Activated T-helper 1 cell treated with anti-CD3 and anti-CD28 coated beads, Interleukin-2, amount 50 U/mL, for 16 hours (primary cell): ENCODE measurements around the gene PRELP.

ENCODE experiments used
- DNase-seq, 2 donors: peaks; one replicate each; pipeline ENCODE4 v3.0.0-alpha.2; 2020; ENCODE audit warnings: low read depth in 1 of 2, low spot score in 1 of 2

PRELP gene

DNA sequence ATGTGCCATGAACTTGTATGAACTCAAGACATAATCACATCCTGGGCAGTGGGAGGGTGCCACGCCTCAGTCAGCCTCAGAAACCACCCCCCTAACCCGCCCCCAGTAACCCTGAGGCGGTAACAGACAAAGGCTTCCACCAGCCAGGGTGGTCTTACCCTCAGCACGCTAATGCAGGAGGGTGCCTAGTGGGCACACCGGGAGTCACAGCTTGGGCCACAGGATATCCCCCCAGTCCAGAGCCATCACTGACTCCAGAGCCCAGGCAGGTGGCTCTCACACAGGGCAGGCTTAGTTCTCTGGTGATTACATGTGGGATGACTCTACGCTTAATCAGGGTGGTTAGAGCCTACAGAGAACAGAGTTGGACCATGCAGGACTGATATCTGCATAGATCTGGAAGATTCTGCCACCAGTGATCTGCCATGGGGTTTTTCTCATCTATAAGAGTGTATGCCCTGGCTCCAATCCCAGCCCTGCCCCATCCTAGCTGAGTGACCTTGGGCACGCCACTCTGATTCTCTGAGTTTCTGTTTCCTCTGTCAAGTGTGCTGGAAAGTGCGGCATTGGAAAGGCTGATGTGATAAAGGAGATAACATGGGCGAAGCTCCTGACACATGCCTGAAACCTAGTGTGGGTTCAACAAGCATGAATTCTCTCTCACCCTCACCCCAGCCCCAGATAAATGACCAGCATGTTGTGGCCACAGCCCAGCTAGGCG, 45.6 kb downstream of the PRELP start:
- DNase-seq, result no peak

DNA sequence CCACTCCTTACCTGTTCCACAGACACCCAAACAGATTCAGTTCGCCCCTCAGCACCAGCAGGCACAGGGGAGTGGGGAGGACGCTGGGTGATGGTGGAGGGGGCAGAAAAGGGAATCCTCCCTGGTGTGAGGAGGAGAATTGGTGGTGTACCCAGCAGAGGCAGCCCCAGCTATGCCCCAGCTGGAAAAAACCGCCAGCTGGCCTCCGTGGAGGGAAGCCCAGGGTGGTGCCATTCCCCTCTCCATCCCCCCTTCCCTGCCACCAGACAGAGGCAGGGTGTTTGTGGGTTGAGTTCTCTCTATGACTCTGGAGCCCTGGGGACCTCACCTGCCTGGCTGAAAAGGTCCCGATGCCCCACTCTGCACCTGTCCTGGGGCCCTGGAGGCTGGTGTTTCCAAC, 46.2 kb downstream of the PRELP start:
- DNase-seq, result no peak

DNA sequence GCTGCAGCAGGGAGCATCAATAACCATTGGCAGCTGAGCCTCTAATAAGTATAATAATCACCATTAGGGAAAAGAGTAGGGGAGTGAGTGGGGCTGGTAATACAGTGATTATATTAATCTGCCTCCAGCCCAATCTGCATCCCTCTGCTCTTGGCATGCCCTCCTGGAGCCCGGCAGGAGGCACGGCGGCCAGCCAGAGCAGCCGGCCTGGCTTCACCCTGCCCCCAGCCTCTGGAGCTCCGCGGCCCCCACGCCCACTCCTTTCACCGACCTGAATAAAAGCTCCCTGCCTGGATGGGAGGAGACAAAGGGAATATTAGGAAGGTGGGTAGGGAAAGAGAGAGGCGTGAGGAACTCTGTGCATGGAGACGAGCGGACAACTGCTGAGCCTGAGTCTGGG, 46.6 kb downstream of the PRELP start:
- DNase-seq, result no peak

DNA sequence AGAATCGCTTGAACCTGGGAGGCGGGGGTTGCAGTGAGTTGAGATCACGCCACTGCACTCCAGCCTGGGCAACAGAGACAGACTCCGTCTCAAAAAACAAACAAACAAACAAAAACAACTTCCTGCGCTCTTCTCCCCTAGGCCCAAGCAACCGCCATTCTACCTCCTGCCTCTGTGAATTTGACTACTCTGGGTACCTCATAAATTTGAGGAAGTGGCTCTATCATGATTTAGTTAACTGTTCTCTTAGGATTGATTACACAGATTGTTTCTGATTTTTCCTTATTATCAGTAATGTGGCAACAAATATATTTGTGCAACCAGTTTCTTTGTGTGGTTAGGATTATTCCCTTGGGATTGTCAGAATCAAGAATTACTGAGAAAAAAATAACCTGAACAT, 48.1 kb downstream of the PRELP start:
- DNase-seq, result no peak

DNA sequence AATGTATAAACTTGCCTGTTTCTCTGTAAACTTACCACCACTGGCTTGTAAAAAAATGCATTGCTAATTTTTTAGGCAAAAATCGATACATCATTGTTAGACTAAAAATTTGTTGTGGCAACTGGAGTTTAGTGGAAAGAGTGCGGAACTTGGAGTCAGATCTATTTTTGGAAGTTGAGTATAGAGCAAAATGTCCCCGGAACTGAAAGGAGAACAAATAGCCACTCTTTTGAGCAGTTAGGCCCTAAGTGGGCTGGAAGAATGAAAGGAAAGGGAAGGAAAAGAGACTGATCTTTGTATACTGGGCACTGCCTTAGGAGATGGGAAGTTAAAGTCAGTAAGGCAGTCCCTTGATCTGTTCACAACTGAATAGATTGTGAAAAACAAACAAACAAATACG, 48.5 kb downstream of the PRELP start:
- DNase-seq, result no peak

DNA sequence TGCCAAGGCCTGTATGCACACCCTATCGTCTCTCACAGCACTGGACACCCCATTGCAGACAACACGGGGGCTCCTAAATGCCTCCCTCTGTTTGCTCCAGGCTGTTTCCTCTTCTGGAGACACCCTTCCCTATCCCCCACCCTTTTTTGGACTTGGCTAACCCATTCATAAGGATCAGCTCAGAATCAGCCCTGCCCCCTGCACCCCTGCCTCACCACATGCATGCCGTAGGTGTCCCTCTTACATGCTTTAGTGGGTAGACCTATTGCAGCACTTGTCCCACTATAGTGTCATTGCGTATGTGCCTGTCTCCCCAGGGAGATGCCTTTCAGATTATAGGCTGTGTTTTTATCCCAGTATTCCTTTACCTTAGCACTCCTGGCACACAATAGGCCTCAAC, 49.2 kb downstream of the PRELP start:
- DNase-seq, result no peak

DNA sequence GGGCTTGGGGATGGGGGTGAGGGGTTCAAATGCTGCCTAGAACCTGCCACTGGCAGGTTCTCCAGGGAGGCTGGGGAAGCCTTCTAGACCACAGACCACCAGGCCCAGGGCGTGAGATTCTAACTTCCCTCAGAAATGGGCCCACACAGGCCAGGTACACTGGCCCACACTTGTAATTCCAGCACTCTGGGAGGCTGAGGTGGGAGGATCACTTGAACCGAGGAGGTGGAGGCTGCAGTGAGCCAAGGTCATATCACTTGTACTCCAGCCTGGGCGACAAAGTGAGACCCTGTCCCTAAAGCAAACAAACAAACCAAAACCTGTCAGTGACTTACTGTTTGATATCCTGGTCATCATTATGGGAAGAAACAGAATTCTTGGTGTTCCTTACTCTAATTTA, 50.1 kb downstream of the PRELP start:
- no peak for DNase-seq

DNA sequence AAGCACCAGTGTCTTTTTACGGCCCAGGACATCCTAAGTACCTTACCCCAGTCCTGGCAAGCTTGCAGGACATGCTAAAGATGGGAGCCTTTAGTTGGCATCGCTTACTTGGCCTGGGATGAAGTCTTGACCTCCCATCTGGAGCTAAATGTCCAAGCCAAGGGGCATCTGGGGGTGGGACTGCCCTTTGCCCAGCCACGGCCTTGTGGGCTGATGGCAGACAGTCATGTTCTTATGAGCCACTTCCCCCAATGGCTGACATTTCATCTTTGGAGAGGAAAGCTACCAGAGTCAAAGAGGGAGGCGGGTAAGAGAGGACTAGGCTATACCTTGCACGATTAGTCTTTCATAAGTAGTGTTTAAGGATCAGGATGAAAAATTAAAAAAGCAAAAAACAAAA, 50.5 kb downstream of the PRELP start:
- no peak for DNase-seq

DNA sequence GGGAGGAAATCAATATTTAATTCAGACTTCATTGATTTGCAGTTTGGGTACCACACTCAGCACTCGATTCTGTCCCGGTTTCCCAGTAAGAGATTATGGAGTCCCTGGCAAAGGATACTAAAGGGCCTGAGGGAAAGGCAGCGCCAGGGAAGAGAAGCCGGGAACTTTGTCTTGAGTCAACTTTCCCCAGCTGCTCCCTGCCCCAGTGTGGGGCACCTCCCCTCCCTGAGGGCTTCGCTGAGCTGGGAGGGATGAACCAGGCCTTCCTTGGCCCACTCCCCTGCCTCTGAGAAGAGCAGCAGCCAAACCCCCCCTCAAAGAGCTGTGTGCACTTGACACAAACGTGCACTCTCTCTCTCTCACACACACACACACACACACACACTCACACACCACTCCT, 51.0 kb downstream of the PRELP start:
- no peak for DNase-seq

DNA sequence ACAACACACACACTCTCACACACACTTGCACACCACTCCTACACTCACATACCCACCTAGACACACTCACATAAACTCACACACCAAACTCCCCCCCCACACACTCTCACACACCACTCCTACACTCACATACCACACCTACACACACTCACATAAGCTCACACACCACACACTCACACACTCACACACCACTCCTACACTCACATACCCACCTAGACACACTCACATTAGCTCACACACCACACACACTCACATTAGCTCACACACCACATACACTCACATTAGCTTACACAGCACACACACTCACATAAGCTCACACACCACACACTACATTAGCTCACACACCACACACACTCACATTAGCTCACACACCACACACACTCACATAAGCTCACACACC, 51.4 kb downstream of the PRELP start:
- no peak for DNase-seq

DNA sequence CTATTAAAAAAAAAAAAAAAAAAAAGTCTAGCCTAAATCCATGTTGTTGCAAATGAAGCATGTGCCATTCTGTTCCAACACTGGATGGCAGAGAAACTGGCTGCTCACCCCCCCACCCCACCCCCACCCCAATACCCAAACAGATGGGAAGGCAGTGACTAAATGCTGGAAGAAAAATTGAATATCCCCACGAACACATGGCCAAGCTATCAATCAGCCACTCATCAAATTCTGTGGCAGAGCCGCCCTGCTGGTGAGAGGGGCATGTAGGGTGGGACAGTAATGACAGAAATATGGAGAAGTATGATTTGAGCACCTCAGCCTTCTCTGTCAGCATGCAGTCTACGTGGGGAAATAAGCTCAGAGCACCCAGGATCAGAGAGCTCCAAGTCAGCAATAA, 52.5 kb downstream of the PRELP start:
- DNase-seq, result no peak

DNA sequence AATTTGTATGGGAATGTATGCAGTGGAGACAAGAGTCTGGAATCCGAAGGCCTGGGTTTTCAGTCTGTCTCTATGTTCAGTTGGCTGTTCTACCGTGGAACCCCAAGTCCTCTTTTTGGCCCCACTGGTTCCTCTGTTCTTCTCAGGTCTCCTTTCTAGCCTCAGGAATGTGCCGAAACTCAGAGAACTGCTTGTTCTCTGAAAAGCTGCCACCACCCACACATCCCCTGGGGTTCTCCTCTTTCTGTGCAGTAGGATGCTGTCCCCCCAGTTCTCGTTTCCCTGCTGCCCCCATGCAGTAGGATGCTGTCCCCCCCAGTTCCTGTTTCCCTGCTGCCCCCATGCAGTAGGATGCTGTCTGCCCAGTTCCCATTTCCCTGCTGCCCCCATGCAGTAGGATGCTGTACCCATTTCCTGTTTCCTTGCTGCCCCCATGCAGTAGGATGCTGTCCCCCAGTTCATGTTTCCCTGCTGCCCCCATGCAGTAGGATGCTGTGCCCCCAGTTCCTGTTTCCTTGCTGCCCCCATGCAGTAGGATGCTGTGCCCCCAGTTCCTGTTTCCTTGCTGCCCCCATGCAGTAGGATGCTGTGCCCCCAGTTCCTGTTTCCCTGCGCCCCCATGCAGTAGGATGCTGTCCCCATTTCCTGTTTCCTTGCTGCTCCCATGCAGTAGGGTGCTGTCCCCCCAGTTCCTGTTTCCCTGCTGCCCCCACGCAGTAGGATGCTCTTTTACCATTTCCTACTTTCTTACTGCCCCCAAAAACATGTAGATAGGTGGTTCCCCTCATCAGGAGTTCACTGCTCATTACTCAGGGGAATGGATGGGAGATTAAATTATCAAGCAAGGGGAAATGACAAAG, 53.6 kb downstream of the PRELP start:
- no peak for DNase-seq

DNA sequence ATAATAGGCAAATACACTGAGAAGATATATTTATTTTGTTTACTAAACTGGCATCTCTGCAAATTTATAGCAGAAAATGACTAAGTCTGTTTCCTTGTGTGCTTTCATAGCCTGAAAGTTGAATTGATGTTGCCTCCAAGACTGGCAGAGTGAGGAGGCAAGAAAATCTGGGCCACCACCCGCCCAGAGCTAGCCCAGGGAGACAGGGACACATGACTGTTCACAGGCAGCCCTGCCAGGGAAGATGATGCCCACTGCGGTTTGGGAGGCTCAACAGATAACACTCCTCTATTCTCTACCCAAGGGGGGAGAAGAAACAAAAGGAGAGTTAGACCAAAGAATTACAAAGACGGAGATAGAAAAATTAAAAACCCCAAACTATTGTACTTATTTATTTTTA, 55.5 kb downstream of the PRELP start:
- DNase-seq, result no peak

DNA sequence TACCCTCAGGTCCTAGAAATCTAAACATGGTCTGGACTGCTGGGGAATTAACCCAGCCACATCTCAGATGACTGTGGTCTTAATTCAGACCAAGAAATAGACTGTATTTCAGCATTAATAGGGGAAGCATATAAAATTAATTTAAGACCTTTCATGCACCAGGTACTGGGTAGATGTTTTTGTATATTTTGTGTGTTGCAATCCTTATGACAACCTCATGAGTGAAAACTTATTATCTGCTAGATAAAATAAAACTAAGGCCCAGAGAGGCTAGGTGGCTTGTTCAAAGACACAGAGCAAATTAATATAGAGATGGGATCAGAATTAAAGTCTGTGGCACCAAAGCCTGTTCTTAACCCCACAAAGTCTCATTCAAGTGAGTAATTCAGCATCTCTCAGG, 58.4 kb downstream of the PRELP start:
- DNase-seq, result no peak

DNA sequence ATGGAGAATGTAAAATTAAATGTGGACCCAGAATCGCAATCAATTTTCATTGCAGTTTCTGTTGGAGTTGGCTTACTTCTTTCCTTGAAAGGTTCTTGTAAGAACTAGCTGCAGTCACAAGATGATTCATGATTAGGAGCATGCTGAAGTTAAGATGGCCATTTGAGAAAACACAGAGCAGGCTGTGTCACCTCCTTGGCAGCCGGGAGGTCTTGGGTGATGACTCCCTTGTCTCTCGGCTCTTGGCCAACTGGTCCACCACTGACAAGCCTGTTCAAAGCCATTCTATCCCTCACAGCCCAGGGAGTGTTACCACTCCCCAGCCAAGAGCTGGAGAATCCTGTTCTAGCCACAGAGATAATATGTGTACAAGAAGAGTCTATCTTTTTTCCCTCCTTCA, 58.9 kb downstream of the PRELP start:
- DNase-seq, result no peak

DNA sequence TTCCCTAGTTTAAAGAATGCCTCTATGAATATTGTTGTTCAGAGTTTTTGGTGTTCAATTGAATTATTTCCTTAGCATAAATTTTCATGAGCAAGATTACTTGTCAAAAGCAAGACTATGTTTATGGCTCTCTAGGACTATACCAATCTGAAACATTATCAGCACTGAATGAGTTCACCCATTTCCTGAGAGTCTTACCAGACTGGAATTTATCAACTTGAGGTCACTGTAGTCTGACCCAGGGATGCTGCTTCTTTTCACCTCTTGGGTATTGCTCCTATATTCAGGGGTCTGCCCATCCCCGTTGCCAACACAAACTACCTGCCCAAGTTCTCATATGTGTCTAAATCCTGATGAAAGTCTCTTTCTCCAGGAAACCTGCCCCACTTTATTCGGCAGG, 61.0 kb downstream of the PRELP start:
- DNase-seq, result no peak

DNA sequence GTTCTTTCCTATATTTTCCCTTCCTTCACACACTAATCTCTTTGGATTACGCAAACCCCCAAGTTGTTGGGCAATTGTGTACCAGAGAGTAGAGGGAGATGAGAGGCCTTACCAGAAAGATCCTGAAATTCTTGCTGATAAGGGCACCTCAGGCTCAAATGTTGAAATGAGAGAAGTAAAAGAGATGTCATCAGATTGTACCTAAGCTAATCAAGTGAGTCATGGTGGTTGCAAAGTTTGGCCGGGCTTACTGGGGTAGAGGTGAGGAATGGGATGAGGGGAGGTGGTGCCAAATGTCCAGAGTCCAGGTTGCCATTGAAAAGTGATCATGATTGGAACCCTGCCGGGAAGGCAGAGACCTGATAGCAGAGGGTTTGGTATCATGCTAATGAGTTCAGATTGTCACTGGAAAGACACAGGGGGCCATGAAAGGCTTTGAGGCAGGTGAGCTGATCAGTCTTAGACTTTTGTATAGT, 61.4 kb downstream of the PRELP start:
- no peak for DNase-seq

DNA sequence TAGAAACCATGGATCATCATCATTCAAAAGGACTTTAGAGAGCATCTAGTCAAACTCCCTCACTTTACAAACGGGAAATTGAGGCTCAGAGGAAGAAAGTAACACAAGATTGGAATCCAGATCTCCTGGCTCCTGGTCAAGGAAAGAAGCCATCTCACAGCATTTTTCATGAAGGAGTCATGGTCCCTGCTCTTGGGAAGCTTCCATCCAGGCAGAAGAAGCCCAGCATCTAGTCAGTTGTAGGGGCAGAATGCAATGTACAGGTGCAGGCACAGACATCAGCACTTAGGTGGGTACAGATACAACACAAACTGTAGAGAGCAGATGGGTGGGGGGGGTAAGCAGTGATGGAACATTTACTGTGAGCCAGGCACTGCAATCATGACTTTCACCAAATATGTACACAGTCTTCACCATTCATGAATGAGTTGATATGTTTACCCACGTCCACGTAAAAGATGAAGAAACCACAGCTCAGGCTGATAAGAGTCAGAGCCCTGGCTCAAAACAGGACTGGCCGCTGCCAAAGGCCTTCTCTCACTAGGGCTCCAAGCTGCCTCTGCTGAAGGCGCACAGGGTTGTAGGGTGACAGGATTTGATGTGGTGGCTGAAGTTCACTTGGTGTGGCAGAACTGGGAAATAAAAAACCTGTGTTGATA, 62.3 kb downstream of the PRELP start:
- DNase-seq, result no peak

DNA sequence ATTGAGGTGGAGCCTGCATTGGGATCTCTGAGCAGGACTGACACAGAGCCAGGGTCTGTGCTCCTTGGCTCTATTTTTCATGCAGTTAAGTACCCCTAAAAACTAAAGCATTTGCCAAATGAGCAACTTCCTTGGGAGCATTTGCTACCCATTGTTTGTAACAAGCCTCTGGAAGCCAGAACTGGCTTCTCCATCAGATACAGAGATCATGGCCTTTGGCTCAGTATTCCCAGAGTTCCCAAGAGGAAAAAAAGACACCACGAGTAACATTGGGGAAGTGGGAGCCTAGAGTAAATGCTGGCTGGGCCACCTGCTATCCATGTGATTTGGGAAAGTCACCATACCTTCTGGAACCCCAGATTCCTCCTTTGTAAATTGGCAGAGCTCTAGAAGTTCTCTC, 63.1 kb downstream of the PRELP start:
- DNase-seq, result no peak

DNA sequence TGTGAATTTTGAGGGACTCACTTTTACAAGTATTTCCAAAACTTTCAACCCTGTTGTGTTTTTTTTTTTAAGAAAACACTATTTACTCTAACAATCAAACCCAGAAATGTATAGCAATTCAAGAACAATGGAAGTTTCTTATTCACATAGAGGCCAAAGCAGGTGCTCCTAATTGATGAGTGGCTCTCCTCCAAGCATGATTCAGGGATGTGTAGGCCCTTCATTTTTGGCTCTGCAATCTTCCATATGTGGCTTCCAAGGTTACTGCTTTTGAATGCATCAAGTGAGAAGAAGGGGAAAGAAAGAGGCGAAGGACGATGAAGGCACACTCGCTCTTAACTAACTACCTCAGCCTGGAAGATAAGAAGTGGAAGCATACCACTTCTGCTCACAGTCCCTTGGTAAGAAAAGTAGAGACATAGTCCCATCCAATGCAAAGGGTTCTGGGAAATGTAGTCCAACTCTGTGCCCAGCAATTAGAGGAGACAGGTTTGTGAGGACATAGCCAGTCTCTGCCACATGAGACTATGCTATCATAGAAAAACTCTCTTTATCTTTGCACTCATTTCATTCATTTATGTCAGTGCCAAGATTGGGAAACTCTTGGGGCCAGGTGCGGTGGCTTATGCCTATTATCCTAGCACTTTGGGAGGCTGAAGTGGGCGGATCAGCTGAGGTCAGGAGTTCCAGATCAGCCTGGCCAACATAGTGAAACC, 64.4 kb downstream of the PRELP start:
- no peak for DNase-seq
